ENCODE data around the gene ZDHHC7. TPM values are rescaled to one million over a fixed set of nuclear protein-coding genes. Genes with fewer than 3 reads are reported as not detected.

The ZDHHC7 gene
- total and polyA plus RNA-seq, 9 of the 15 experiments (the other 6 are each of a cell fraction or from before 2014, with no cell fraction given): 1.7 to 49.7 (median 37.4) TPM

DNA sequence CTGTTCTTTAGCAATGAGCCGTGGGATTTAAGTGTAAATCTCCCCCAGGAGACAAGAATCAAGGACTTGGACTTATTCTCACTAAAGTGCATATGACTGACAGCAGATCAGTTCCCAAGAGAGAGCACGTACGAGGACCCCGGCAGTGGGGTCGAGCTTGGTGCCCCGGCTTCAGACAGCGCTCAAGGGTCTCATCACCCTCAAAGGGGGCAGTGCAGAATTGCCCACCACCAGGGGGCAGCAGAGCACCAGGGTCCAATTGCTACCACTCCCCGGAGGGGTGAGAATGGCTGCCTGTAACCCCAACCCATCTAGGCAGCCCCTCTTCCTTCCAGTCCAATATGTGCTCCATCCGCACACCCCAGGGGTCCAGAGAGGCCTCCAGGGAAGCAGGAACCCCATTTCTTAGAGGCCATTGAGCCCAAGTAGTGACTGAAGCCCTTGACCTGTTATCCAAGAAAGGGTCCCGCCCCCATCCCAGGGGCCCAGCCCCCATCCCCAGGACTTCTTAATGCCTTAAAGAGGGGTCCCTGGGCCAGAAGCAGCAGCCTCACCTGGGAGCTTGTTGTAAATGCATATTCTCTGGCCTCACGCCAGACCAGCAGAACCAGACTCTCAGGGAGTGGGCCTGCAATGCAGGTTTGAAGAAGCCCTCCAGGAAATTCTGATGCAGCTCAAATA is 86.1 kb downstream of the ZDHHC7 start (continued):
- TF ChIP-seq, protein P1, sequence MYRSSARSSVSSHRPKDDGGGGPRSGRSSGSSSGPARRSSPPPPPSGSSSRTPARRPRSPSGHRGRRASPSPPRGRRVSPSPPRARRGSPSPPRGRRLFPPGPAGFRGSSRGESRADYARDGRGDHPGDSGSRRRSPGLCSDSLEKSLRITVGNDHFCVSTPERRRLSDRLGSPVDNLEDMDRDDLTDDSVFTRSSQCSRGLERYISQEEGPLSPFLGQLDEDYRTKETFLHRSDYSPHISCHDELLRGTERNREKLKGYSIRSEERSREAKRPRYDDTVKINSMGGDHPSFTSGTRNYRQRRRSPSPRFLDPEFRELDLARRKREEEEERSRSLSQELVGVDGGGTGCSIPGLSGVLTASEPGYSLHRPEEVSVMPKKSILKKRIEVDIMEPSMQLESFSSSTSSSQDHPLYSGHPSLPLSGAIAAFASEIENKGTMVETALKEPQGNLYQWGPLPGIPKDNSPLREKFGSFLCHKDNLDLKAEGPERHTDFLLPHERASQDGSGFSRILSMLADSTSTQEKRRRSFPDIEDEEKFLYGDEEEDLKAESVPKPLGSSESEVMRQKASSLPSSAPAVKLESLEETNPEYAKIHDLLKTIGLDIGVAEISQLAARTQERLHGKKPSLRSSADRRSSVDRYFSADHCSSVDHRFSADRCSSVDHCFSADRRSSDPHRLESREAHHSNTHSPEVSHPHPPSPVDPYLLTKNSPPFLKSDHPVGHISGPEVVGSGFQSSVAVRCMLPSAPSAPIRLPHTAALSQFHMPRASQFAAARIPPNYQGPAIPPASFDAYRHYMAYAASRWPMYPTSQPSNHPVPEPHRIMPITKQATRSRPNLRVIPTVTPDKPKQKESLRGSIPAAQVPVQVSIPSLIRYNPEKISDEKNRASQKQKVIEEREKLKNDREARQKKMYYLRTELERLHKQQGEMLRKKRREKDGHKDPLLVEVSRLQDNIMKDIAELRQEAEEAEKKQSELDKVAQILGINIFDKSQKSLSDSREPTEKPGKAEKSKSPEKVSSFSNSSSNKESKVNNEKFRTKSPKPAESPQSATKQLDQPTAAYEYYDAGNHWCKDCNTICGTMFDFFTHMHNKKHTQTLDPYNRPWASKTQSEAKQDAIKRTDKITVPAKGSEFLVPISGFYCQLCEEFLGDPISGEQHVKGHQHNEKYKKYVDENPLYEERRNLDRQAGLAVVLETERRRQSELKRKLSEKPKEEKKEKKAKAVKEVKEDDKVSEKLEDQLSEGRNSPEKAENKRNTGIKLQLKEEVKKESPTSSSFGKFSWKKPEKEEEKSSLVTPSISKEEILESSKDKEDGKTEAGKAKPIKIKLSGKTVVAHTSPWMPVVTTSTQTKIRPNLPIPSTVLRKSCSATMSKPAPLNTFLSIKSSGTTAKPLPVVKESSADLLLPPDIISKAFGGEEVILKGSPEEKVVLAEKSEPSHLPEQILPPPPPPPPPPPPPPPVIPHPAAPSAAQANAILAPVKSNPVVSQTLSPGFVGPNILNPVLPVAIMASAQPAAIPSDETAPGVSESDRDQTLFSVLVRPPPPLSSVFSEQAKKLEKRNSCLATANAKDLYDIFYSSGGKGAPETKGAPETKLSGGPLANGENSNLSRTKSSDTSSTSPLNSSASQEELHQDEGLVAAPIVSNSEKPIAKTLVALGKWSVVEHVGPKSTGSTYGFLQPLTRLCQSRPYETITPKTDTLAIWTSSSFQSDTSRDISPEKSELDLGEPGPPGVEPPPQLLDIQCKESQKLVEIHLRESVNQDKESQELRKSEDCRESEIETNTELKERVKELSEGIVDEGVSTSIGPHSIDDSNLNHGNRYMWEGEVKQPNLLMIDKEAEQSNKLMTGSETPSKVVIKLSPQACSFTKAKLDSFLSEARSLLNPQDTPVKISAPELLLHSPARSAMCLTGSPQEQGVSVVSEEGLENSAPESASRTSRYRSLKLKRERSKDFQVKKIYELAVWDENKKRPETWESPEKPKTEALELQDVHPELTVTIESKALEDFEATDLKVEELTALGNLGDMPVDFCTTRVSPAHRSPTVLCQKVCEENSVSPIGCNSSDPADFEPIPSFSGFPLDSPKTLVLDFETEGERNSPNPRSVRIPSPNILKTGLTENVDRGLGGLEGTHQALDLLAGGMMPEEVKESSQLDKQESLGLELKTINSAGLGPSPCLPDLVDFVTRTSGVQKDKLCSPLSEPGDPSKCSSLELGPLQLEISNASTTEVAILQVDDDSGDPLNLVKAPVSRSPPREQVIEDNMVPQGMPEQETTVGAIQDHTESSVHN (IDR thresholded peaks at IDR 0.05; ENCODE audit: borderline replicate concordance in 1 of 2, low read depth in 1 of 2): no peak
- TF ChIP-seq GATAD2A (IDR thresholded peaks at IDR 0.05) (peak; percentile 41; the same call in 1 of the 2 replicates), CC2D1A (IDR thresholded peaks at IDR 0.05) (peak; percentile 86), TEAD1 (CRISPR knock-in tag; IDR thresholded peaks at IDR 0.05) (0 out of 4 replicates have a peak, but pooled peaks of 1 of the 2 experiments have one; percentile 18), ZKSCAN1 (IDR thresholded peaks at IDR 0.05; ENCODE audit: low read depth, low read length) (0 out of 2 replicates have a peak, but pooled peaks have one; percentile 36), ZNF282 (CRISPR knock-in tag; IDR thresholded peaks at IDR 0.05) (0 out of 2 replicates have a peak, but pooled peaks have one; percentile 38), STAG1 (CRISPR knock-in tag; IDR thresholded peaks at IDR 0.05; ENCODE audit: borderline replicate concordance) (peak; percentile 86), TCF7 (IDR thresholded peaks at IDR 0.05; ENCODE audit: borderline replicate concordance) (0 out of 2 replicates have a peak, but pooled peaks have one; percentile 18), ZNF707 (CRISPR knock-in tag; conservative IDR thresholded peaks at IDR 0.05) (no peak), BHLHE40 (IDR thresholded peaks at IDR 0.05; ENCODE audit: low read length) (peak; percentile 38; the same call in 1 of the 2 replicates), HNRNPLL (IDR thresholded peaks at IDR 0.05; ENCODE audit: low read depth, low read length, poor library complexity, severe bottlenecking) (peak; percentile 29), ZC3H8 (IDR thresholded peaks at IDR 0.05) (no peak), ZBTB7A (IDR thresholded peaks at IDR 0.05; ENCODE audit: borderline replicate concordance, control insufficient read depth, low read depth, low read length) (peak; percentile 97)
- TF ChIP-seq, protein P2, sequence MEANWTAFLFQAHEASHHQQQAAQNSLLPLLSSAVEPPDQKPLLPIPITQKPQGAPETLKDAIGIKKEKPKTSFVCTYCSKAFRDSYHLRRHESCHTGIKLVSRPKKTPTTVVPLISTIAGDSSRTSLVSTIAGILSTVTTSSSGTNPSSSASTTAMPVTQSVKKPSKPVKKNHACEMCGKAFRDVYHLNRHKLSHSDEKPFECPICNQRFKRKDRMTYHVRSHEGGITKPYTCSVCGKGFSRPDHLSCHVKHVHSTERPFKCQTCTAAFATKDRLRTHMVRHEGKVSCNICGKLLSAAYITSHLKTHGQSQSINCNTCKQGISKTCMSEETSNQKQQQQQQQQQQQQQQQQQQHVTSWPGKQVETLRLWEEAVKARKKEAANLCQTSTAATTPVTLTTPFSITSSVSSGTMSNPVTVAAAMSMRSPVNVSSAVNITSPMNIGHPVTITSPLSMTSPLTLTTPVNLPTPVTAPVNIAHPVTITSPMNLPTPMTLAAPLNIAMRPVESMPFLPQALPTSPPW (CRISPR knock-in tag; IDR thresholded peaks at IDR 0.05): peak; percentile 57
- TF ChIP-seq, protein P3, sequence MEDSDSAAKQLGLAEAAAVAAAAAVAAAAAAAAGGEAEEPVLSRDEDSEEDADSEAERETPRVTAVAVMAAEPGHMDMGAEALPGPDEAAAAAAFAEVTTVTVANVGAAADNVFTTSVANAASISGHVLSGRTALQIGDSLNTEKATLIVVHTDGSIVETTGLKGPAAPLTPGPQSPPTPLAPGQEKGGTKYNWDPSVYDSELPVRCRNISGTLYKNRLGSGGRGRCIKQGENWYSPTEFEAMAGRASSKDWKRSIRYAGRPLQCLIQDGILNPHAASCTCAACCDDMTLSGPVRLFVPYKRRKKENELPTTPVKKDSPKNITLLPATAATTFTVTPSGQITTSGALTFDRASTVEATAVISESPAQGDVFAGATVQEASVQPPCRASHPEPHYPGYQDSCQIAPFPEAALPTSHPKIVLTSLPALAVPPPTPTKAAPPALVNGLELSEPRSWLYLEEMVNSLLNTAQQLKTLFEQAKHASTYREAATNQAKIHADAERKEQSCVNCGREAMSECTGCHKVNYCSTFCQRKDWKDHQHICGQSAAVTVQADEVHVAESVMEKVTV (CRISPR knock-in tag; IDR thresholded peaks at IDR 0.05): peak; percentile 99

All from K562 (cell line).